RWPE1 (cell line): ENCODE measurements around the gene PHF12.
A peak's percentile ranks its signal among the peaks of the same experiment; 100 is the strongest.

Source experiments
- CTCF ChIA-PET: fragments of 350-600 bp; sonication (Branson Sonifier 250); formaldehyde crosslinking; extraction: SDS; loops from one replicate; lab custom pipeline; 2021; lab: Yijun Ruan, JAX
- POLR2A ChIA-PET: fragments of 400-600 bp; formaldehyde crosslinking; extraction: SDS; loops from one replicate; lab custom pipeline; 2020; ENCODE audit warnings: antibody characterized with exemption; ENCODE audit not compliant: low non-redundant PET; lab: Yijun Ruan, JAX
- DNase-seq: peaks from one replicate; pipeline ENCODE4 v3.0.0; 2012; ENCODE audit warnings: low spot score
- H3K27ac ChIP-seq: fragments of 450-650 bp; 2 replicates; pipeline ENCODE4 v1.5.1; 2017
- CTCF ChIP-seq: fragments of 450-650 bp; conservative IDR thresholded peaks from 2 replicates; pipeline ENCODE4 v1.5.1; 2017; ENCODE audit warnings: low read depth, mild to moderate bottlenecking

PHF12 gene

DNA sequence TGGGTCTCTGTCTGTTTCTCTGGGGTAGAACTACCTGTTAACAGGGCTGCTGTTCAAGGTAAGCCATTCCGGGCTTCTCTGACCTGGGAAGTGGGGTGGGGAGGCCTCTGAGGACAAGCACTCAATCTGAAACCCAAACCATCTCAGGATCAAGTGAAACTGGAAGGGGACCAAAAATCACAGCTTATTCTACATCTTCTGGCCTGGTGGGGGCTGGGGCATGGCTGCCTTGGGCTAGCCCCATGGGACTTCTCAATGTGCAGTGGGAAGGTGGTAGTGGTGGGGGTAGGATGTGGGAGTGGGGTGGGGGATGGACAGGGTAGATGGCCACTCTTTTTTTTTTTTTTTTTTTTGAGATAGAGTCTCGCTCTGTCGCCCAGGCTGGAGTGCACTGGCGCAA is 59.3 kb downstream of the PHF12 start:
- no peak for TF ChIP-seq CTCF
- H3K27ac ChIP-seq: peak overlapping the region; percentile 99
- no peak for DNase-seq
- CTCF ChIA-PET: interaction anchor here (0.6 kb wide), 1 partner anchor 161 kb away, joined by 4 read pairs; no protein-coding TSS in a partner anchor
- POLR2A ChIA-PET: no interaction called here

GRCh38 chr17:28891201-28891600 is 60.1 kb downstream of the PHF12 start:
- ChIA-PET CTCF (interaction anchor here (0.7 kb wide), 1 partner anchor 87 kb away, joined by 3 read pairs; no protein-coding TSS in a partner anchor), POLR2A (no interaction called here)
- H3K27ac ChIP-seq: peak overlapping the region; percentile 99
- TF ChIP-seq CTCF: no peak
- DNase-seq: no peak

DNA sequence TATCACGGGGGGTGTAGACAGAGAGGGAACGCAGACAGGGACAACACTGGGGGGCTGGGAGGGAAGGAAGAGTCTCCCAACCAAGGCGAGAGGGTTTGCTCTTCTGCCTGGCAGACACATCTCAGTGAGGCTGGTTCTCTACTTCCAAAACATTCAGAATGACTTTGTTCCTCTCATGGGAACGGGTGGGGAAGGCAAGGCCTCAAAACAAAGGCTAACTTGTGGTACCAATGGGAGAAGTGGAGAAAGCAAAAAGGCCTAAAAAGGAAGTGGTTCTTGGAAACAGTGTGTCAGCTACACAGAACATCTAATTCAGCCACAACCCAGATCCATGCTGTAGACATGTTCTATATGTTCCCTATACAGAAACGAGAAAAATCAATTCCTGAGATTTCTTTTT is 61.3 kb downstream of the PHF12 start:
- CTCF ChIA-PET: no interaction called here
- DNase-seq: no peak
- no peak for TF ChIP-seq CTCF
- H3K27ac ChIP-seq: peak overlapping the region; percentile 99
- POLR2A ChIA-PET: no interaction called here

DNA sequence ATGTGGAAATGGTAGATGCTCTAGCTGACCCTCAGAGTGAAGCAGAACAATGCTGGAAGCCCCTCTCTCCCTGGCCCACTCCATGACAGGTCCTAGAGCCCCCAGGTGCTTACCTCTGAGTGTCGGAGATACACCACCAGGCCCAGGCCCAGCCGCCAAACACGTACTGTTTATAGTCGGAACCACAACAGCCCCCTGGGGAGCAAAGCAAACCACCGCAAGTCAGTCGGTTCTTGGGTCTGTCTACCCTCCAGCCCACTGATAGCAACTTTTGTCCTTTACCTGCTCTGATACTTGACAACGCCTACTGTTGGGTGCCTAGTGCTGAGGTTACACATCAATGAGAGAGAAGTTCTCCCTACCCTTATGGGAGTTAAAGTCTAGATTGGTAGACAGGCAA is 62.5 kb downstream of the PHF12 start:
- ChIA-PET CTCF (interaction anchor here (0.5 kb wide), 1 partner anchor 125 kb away, joined by 3 read pairs; no protein-coding TSS in a partner anchor), POLR2A (no interaction called here)
- no peak for DNase-seq
- H3K27ac ChIP-seq: peak overlapping the region; percentile 99; the same call in 1 of the 2 replicates
- TF ChIP-seq CTCF: no peak

DNA sequence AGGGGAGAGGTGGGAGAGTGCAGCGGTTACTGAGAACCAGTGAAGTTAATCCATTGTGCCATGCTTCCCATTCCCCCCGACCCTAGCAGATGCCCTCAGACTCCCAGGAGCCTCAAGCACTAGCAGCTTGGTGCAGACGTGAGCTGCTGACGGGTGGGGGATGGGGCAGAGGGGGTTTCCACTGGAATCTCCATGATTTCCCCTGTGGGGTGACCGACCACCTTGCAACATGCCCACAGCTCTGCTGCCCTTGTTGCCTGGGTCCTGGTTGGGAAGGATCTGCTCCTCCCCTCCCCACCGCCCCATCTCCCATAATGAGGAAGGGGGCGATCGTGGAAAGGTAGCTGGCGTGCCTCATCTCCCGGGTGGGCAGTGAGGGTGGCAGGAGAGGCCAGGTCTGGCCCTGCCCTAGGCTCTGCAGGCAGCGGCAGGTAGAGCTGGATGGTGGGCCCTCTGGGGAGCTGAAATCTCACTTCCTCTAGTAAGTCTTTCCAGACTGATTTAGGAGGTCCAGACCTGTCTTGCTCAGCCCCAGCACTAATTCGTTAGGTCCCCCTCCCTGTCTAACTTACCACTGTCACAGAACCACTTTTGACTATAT is 63.3 kb downstream of the PHF12 start:
- ChIA-PET POLR2A (no interaction called here), CTCF (no interaction called here)
- DNase-seq: no peak
- TF ChIP-seq CTCF: no peak
- peak overlapping the region; percentile 54 for H3K27ac ChIP-seq

DNA sequence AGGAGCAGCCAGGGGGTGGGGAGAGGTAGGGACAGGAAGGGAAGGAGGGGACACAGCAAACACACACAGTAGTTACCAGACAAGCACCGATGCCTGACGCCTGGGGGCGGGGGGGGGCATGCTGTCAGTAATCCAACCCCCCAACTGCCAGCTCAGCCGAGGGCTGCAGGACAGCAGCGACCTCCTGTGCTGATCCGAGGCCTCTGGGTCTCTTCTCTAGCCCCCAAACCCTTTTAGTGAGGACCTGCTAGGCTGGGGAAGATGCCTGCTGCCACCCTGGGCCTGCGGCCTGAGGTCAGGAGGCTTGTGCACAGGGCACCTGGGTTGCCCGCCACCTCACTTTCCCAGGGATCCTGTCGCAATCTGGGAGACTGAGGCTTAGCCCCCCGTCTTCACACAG is 65.4 kb downstream of the PHF12 start:
- no peak for DNase-seq
- CTCF ChIA-PET: no interaction called here
- no peak for TF ChIP-seq CTCF
- POLR2A ChIA-PET: interaction anchor here (0.6 kb wide), 1 partner anchor 60 kb away, joined by 3 read pairs; no protein-coding TSS in a partner anchor
- peak overlapping the region; percentile 54 for H3K27ac ChIP-seq
